ENCODE results near the gene RXFP1.

Gene RXFP1

GRCh38 chr4:158541506-158541905, 19.8 kb downstream of the RXFP1 start:
- no peak for DNase-seq (ENCODE audit: low spot score)

- no peak for DNase-seq (ENCODE audit: low spot score)
These were observed 21.5 kb downstream of the RXFP1 start for GRCh38 chr4:158543191-158543590.

- DNase-seq (ENCODE audit: low spot score), result no peak
These were observed 22.5 kb downstream of the RXFP1 start for GRCh38 chr4:158544141-158544540.

GRCh38 chr4:158553364-158553763, 31.7 kb downstream of the RXFP1 start:
- no peak for DNase-seq (ENCODE audit: low spot score)

GRCh38 chr4:158560284-158560683, 38.6 kb downstream of the RXFP1 start:
- no peak for DNase-seq (ENCODE audit: low spot score)

GRCh38 chr4:158566860-158567259, 45.2 kb downstream of the RXFP1 start:
- no peak for DNase-seq (ENCODE audit: low spot score)

GRCh38 chr4:158571736-158572135, 50.1 kb downstream of the RXFP1 start:
- no peak for DNase-seq (ENCODE audit: low spot score)

GRCh38 chr4:158572608-158573007, 50.9 kb downstream of the RXFP1 start:
- DNase-seq (ENCODE audit: low spot score), result no peak

- peak; percentile 32 for DNase-seq (ENCODE audit: low spot score)
These were observed 56.8 kb downstream of the RXFP1 start for GRCh38 chr4:158578476-158578875.

- DNase-seq (ENCODE audit: low spot score), result no peak
These were observed 58.4 kb downstream of the RXFP1 start for GRCh38 chr4:158580064-158580463.

- DNase-seq (ENCODE audit: low spot score), result no peak
These were observed 59.5 kb downstream of the RXFP1 start for GRCh38 chr4:158581161-158581560.

- no peak for DNase-seq (ENCODE audit: low spot score)
These were observed 65.2 kb downstream of the RXFP1 start for GRCh38 chr4:158586881-158587280.

GRCh38 chr4:158588285-158588684, 66.6 kb downstream of the RXFP1 start:
- no peak for DNase-seq (ENCODE audit: low spot score)

- no peak for DNase-seq (ENCODE audit: low spot score)
These were observed 67.1 kb downstream of the RXFP1 start for GRCh38 chr4:158588777-158589176.

- DNase-seq (ENCODE audit: low spot score), result no peak
These were observed 68.6 kb downstream of the RXFP1 start for GRCh38 chr4:158590306-158590705.

- DNase-seq (ENCODE audit: low spot score), result no peak
These were observed 69.1 kb downstream of the RXFP1 start for GRCh38 chr4:158590824-158591223.

- no peak for DNase-seq (ENCODE audit: low spot score)
These were observed 76.4 kb downstream of the RXFP1 start for GRCh38 chr4:158597879-158598596.

- no peak for DNase-seq (ENCODE audit: low spot score)
These were observed 77.5 kb downstream of the RXFP1 start for GRCh38 chr4:158599150-158599549.

GRCh38 chr4:158599765-158600498, 78.2 kb downstream of the RXFP1 start:
- no peak for DNase-seq (ENCODE audit: low spot score)

GRCh38 chr4:158604369-158604768, 82.7 kb downstream of the RXFP1 start:
- no peak for DNase-seq (ENCODE audit: low spot score)

GRCh38 chr4:158605393-158605792, 83.7 kb downstream of the RXFP1 start:
- DNase-seq (ENCODE audit: low spot score), result no peak

- DNase-seq (ENCODE audit: low spot score), result no peak
These were observed 85.3 kb downstream of the RXFP1 start for GRCh38 chr4:158606969-158607368.

- no peak for DNase-seq (ENCODE audit: low spot score)
These were observed 87.4 kb downstream of the RXFP1 start for GRCh38 chr4:158609116-158609515.

- no peak for DNase-seq (ENCODE audit: low spot score)
These were observed 89.1 kb downstream of the RXFP1 start for GRCh38 chr4:158610790-158611189.

Data from AG20443 (cell line).